Activated naive CD8-positive, alpha-beta T cell treated with anti-CD3 and anti-CD28 coated beads for 36 hours (primary cell): ENCODE results near the gene DPF3. TPM values are rescaled to one million over a fixed set of nuclear protein-coding genes. Genes with fewer than 3 reads are reported as not detected.
A peak's percentile ranks its signal among the peaks of the same experiment; 100 is the strongest.

Experiments
- DNase-seq: peaks from one replicate; pipeline ENCODE4 v3.0.0; 2021
- H3K27ac Mint-ChIP-seq: one replicate; pipeline ENCODE4 v1.8.0; 2022; ENCODE audit warnings: mild to moderate bottlenecking, moderate library complexity, mixed read lengths
- H3K27me3 Mint-ChIP-seq: one replicate; pipeline ENCODE4 v1.8.0; 2022; ENCODE audit warnings: mild to moderate bottlenecking, mixed read lengths
- H3K36me3 Mint-ChIP-seq: one replicate; pipeline ENCODE4 v1.8.0; 2021; ENCODE audit warnings: mild to moderate bottlenecking, mixed read lengths
- H3K4me1 Mint-ChIP-seq: one replicate; pipeline ENCODE4 v1.8.0; 2021; ENCODE audit warnings: mixed read lengths
- H3K4me3 Mint-ChIP-seq: one replicate; pipeline ENCODE4 v1.8.0; 2022; ENCODE audit warnings: mild to moderate bottlenecking, moderate library complexity, mixed read lengths
- H3K9me3 Mint-ChIP-seq: one replicate; pipeline ENCODE4 v1.8.0; 2022; ENCODE audit warnings: mixed read lengths
- total RNA-seq, 2 experiments: library from RNA; stranded (reverse); gene quantifications; one replicate each; pipeline ENCODE4 v1.2.3, GENCODE V29; 2021

The DPF3 gene
- total RNA-seq, 2 experiments from 2014 or later: 1.1 to 1.3 TPM

- H3K4me3 Mint-ChIP-seq: peak overlapping the region; percentile 48
- peaks cover 4% of the 10 kb centered on the region for H3K9me3 Mint-ChIP-seq
- no peak overlapping the region for H3K27ac Mint-ChIP-seq
- DNase-seq: peak; percentile 32
- peaks cover 9% of the 10 kb centered on the region for H3K36me3 Mint-ChIP-seq
- H3K4me1 Mint-ChIP-seq: peaks cover 33% of the 10 kb centered on the region
- H3K27me3 Mint-ChIP-seq: peaks cover 14% of the 10 kb centered on the region
Measured at GRCh38 chr14:72594099-72594901, 299.6 kb downstream of the DPF3 start.

- no peak for DNase-seq
- peaks cover 9% of the 10 kb centered on the region for H3K36me3 Mint-ChIP-seq
- peaks cover 13% of the 10 kb centered on the region for H3K27me3 Mint-ChIP-seq
- peaks cover 33% of the 10 kb centered on the region for H3K4me1 Mint-ChIP-seq
- H3K27ac Mint-ChIP-seq: no peak overlapping the region
- H3K9me3 Mint-ChIP-seq: peaks cover 5% of the 10 kb centered on the region
- H3K4me3 Mint-ChIP-seq: no peak overlapping the region
Measured at GRCh38 chr14:72591391-72591790, 302.5 kb downstream of the DPF3 start.

GRCh38 chr14:72590577-72590976 is 303.3 kb downstream of the DPF3 start:
- H3K4me1 Mint-ChIP-seq: peaks cover 29% of the 10 kb centered on the region
- peaks cover 5% of the 10 kb centered on the region for H3K9me3 Mint-ChIP-seq
- no peak overlapping the region for H3K27ac Mint-ChIP-seq
- H3K27me3 Mint-ChIP-seq: peaks cover 9% of the 10 kb centered on the region
- peaks cover 9% of the 10 kb centered on the region for H3K36me3 Mint-ChIP-seq
- no peak overlapping the region for H3K4me3 Mint-ChIP-seq
- DNase-seq: no peak

GRCh38 chr14:72589652-72590051 is 304.2 kb downstream of the DPF3 start:
- Mint-ChIP-seq H3K4me3 (no peak overlapping the region), H3K9me3 (peaks cover 5% of the 10 kb centered on the region), H3K27me3 (peaks cover 5% of the 10 kb centered on the region), H3K36me3 (peaks cover 9% of the 10 kb centered on the region), H3K27ac (no peak overlapping the region), H3K4me1 (peaks cover 24% of the 10 kb centered on the region)
- DNase-seq: no peak

GRCh38 chr14:72588521-72588920 is 305.4 kb downstream of the DPF3 start:
- H3K4me1 Mint-ChIP-seq: peaks cover 15% of the 10 kb centered on the region
- peaks cover 9% of the 10 kb centered on the region for H3K36me3 Mint-ChIP-seq
- no peak overlapping the region for H3K4me3 Mint-ChIP-seq
- H3K9me3 Mint-ChIP-seq: peaks cover 5% of the 10 kb centered on the region
- peaks cover 8% of the 10 kb centered on the region for H3K27me3 Mint-ChIP-seq
- DNase-seq: no peak
- no peak overlapping the region for H3K27ac Mint-ChIP-seq

GRCh38 chr14:72583316-72584272 is 310.3 kb downstream of the DPF3 start:
- H3K4me1 Mint-ChIP-seq: no peaks in the 10 kb centered on the region
- no peak overlapping the region for H3K27ac Mint-ChIP-seq

GRCh38 chr14:72582582-72582981 is 311.3 kb downstream of the DPF3 start:
- peaks cover 2% of the 10 kb centered on the region for H3K9me3 Mint-ChIP-seq
- no peaks in the 10 kb centered on the region for H3K4me1 Mint-ChIP-seq
- no peak overlapping the region for H3K27ac Mint-ChIP-seq
- H3K27me3 Mint-ChIP-seq: peaks cover 3% of the 10 kb centered on the region
- H3K36me3 Mint-ChIP-seq: no peaks in the 10 kb centered on the region
- no peak for DNase-seq
- no peak overlapping the region for H3K4me3 Mint-ChIP-seq

More at GRCh38 chr14:72583316-72584272, 310.3 kb downstream of the DPF3 start:
- H3K27me3 Mint-ChIP-seq: peaks cover 3% of the 10 kb centered on the region
- no peak overlapping the region for H3K4me3 Mint-ChIP-seq
- no peak for DNase-seq
- no peaks in the 10 kb centered on the region for H3K36me3 Mint-ChIP-seq
- H3K9me3 Mint-ChIP-seq: peaks cover 2% of the 10 kb centered on the region

- Mint-ChIP-seq H3K36me3 (no peaks in the 10 kb centered on the region), H3K4me1 (peaks cover 7% of the 10 kb centered on the region), H3K27me3 (no peaks in the 10 kb centered on the region), H3K27ac (no peak overlapping the region), H3K4me3 (no peak overlapping the region), H3K9me3 (no peaks in the 10 kb centered on the region)
- no peak for DNase-seq
Measured at GRCh38 chr14:72578514-72578913, 315.4 kb downstream of the DPF3 start.

GRCh38 chr14:72577521-72577920 is 316.4 kb downstream of the DPF3 start:
- H3K9me3 Mint-ChIP-seq: no peaks in the 10 kb centered on the region

GRCh38 chr14:72576258-72576657 is 317.6 kb downstream of the DPF3 start:
- Mint-ChIP-seq H3K4me3 (no peak overlapping the region), H3K4me1 (peaks cover 7% of the 10 kb centered on the region), H3K36me3 (no peaks in the 10 kb centered on the region), H3K27ac (no peak overlapping the region), H3K9me3 (no peaks in the 10 kb centered on the region), H3K27me3 (no peaks in the 10 kb centered on the region)
- no peak for DNase-seq

More at GRCh38 chr14:72577521-72577920, 316.4 kb downstream of the DPF3 start:
- Mint-ChIP-seq H3K27me3 (no peaks in the 10 kb centered on the region), H3K4me1 (peaks cover 7% of the 10 kb centered on the region), H3K4me3 (no peak overlapping the region), H3K27ac (no peak overlapping the region), H3K36me3 (no peaks in the 10 kb centered on the region)
- DNase-seq: no peak

GRCh38 chr14:72574715-72575114 is 319.2 kb downstream of the DPF3 start:
- no peaks in the 10 kb centered on the region for H3K27me3 Mint-ChIP-seq

GRCh38 chr14:72573725-72574417 is 320.0 kb downstream of the DPF3 start:
- Mint-ChIP-seq H3K4me1 (peaks cover 7% of the 10 kb centered on the region), H3K27me3 (no peaks in the 10 kb centered on the region), H3K9me3 (no peaks in the 10 kb centered on the region)

More at GRCh38 chr14:72574715-72575114, 319.2 kb downstream of the DPF3 start:
- Mint-ChIP-seq H3K9me3 (no peaks in the 10 kb centered on the region), H3K36me3 (no peaks in the 10 kb centered on the region), H3K4me3 (no peak overlapping the region), H3K27ac (no peak overlapping the region), H3K4me1 (peaks cover 7% of the 10 kb centered on the region)
- DNase-seq: no peak

More at GRCh38 chr14:72573725-72574417, 320.0 kb downstream of the DPF3 start:
- no peak for DNase-seq
- H3K4me3 Mint-ChIP-seq: no peak overlapping the region
- H3K36me3 Mint-ChIP-seq: no peaks in the 10 kb centered on the region
- H3K27ac Mint-ChIP-seq: no peak overlapping the region
